ENCODE measurements around the gene STX19.
"Not testable (repeated sequence)": the region's sequence is repeated elsewhere in the genome, so short reads cannot be mapped to it uniquely, and the experiment has no call there.

GRCh38 chr3:94044100-94044936 lies 15.9 kb upstream of the STX19 start:
- TF ChIP-seq CTCF, POLR2A, EP300, POLR2AphosphoS5 (IDR thresholded peaks at IDR 0.05): not testable (repeated sequence)

Data from suprapubic skin (tissue), 4 donors.